GM12878 (cell line): ENCODE results near the gene MRPL54. TPM values are rescaled to one million over a fixed set of nuclear protein-coding genes. Genes with fewer than 3 reads are reported as not detected.
"Not testable (repeated sequence)": the region's sequence is repeated elsewhere in the genome, so short reads cannot be mapped to it uniquely, and the experiment has no call there.

Source experiments
- ATAC-seq: fragments of 200-7000 bp; cut with Tn5 transposase; 3 replicates; pipeline ENCODE4 v1.9.1; 2020; ENCODE audit warnings: mild to moderate bottlenecking, moderate library complexity
- BruUV-seq: library from RNA; stranded (reverse); fragments of 400-500 nt; replicated peaks from 2 replicates; lab custom pipeline; 2021; lab: Mats Ljungman, UMichigan
- CTCF ChIA-PET: fragments of 300-600 bp; sonication (Branson Sonifier 250); formaldehyde crosslinking; extraction: SDS; loops from one replicate; lab custom pipeline; 2021; ENCODE audit warnings: inconsistent platforms; lab: Yijun Ruan, JAX
- POLR2A ChIA-PET: fragments of 350-600 bp; formaldehyde crosslinking; extraction: SDS; loops from one replicate; lab custom pipeline; 2021; ENCODE audit warnings: inconsistent platforms; lab: Charles Lee
- RAD21 ChIA-PET: fragments of 300-600 bp; sonication (Branson Sonifier 250); formaldehyde crosslinking; loops from one replicate; lab custom pipeline; 2023; ENCODE audit warnings: antibody characterized with exemption; ENCODE audit not compliant: unreplicated experiment; lab: Charles Lee
- SMC1A ChIA-PET: fragments of 300-600 bp; sonication (Branson Sonifier 250); formaldehyde crosslinking; loops from one replicate; lab custom pipeline; 2023; ENCODE audit not compliant: unreplicated experiment, uncharacterized antibody; lab: Charles Lee
- DNase-seq: peaks from one replicate; pipeline ENCODE4 v3.0.0-alpha.2; 2011; ENCODE audit warnings: low read depth, low spot score
- FAIRE-seq: peaks from 3 replicates; lab custom pipeline; 2011; peaks lifted over from hg19 to GRCh38; lab: Jason Lieb, UNC
- H2AFZ ChIP-seq: 2 replicates; pipeline ENCODE4 v1.6.0; 2011; ENCODE audit warnings: low read depth, low read length, control low read depth; ENCODE audit not compliant: control insufficient read depth
- H3K27ac ChIP-seq: 2 replicates; pipeline ENCODE4 v1.5.1; 2011; ENCODE audit warnings: control low read depth; ENCODE audit not compliant: control insufficient read depth, insufficient read depth
- H3K27me3 ChIP-seq, 2 experiments: replicated peaks in 1 of 2; 2 replicates each; pipeline versions ENCODE4 v1.6.0 to v1.6.1; 2011; ENCODE audit warnings: low read length in 1 of 2; ENCODE audit not compliant: control insufficient read depth in 2 of 2, insufficient read depth in 2 of 2
- H3K36me3 ChIP-seq, 2 experiments: 2 replicates each; pipeline ENCODE4 v1.5.1; 2011; ENCODE audit warnings: low read length in 1 of 2; ENCODE audit not compliant: control insufficient read depth in 2 of 2, insufficient read depth in 2 of 2
- H3K4me1 ChIP-seq: 2 replicates; pipeline ENCODE4 v1.6.1; 2011; ENCODE audit warnings: mild to moderate bottlenecking, low read length, moderate library complexity, mixed read lengths; ENCODE audit not compliant: control insufficient read depth, insufficient read depth
- H3K4me2 ChIP-seq: 2 replicates; pipeline ENCODE4 v1.6.0; 2011; ENCODE audit warnings: control low read depth; ENCODE audit not compliant: control insufficient read depth, insufficient read depth
- H3K4me3 ChIP-seq: fragments of 200-600 bp; sonication (generic); 2 replicates; pipeline ENCODE4 v1.5.1; 2016
- H3K79me2 ChIP-seq: 2 replicates; pipeline ENCODE4 v1.6.0; 2011; ENCODE audit warnings: low read length; ENCODE audit not compliant: control insufficient read depth, insufficient read depth
- H3K9ac ChIP-seq: 2 replicates; pipeline ENCODE4 v1.8.0; 2011; ENCODE audit warnings: low read length, control low read depth, mixed read lengths; ENCODE audit not compliant: control insufficient read depth, insufficient read depth
- H3K9me3 ChIP-seq: replicated peaks from 3 replicates; pipeline ENCODE4 v1.5.1; 2011; ENCODE audit warnings: mild to moderate bottlenecking, low read length; ENCODE audit not compliant: control insufficient read depth, insufficient read depth
- H4K20me1 ChIP-seq: 2 replicates; pipeline ENCODE4 v1.6.0; 2011; ENCODE audit not compliant: control insufficient read depth, insufficient read depth
- HDAC6 ChIP-seq: fragments of 200-600 bp; sonication (generic); IDR thresholded peaks from one replicate; pipeline ENCODE4 v1.8.0; 2017; ENCODE audit warnings: antibody characterized with exemption; ENCODE audit not compliant: unreplicated experiment
- HDGF ChIP-seq: fragments of 450-650 bp; IDR thresholded peaks from 2 replicates; pipeline ENCODE4 v1.6.1; 2016; ENCODE audit warnings: antibody characterized with exemption
- SMAD5 ChIP-seq: IDR thresholded peaks from 2 replicates; pipeline ENCODE4 v1.6.1; 2016; ENCODE audit warnings: antibody characterized with exemption, low read depth
- WGBS: methylation state at CpG from one replicate; pipeline ENCODE4 v1.1.6; 2016; ENCODE audit warnings: low lambda C conversion rate; ENCODE audit not compliant: insufficient replicate concordance, insufficient coverage; ENCODE audit errors: missing lambda C conversion rate; 5-methylcytosine and 5-hydroxymethylcytosine counted together
- in situ Hi-C: fragments of 300-500 bp; cut with MboI; formaldehyde crosslinking; loops from 9 replicates; pipeline ENCODE4 v1.14.3; 2018; ENCODE audit warnings: mixed read lengths
- intact Hi-C: fragments of 100-400 bp; cut with micrococcal nuclease; formaldehyde crosslinking; loops from one replicate; pipeline ENCODE4 v1.14.2; 2022; ENCODE audit not compliant: unreplicated experiment
- polyA plus RNA-seq, 11 experiments: library from polyadenylated mRNA; depleted of rRNA in 4 of 11; unstranded in 6 of 11; stranded (reverse) in 5 of 11; fragments of >200 nt; fragmentation: Nextera tagmentation in 4 of 11; fragmentation: Illumina TruSeq in 1 of 11; extraction: Ambion mirVana in 4 of 11; extraction: Trizol in 1 of 11; gene quantifications; 1 replicate in 1 of 11; 2 replicates in 10 of 11; pipeline versions ENCODE4 v1.2.1 to v1.2.3, GENCODE V29; 2011 to 2016; ENCODE audit warnings: inconsistent platforms in 2 of 11, missing spikeins in 2 of 11, low read depth in 1 of 11
- total RNA-seq, 4 experiments: library from RNA; depleted of rRNA in 3 of 4; stranded (reverse); fragments of >200 nt in 3 of 4; fragmentation: Illumina TruSeq in 1 of 4; extraction: Trizol in 1 of 4; gene quantifications; 2 replicates each; pipeline versions ENCODE4 v1.2.1 to v1.2.3, GENCODE V29; 2013 to 2021
- TF ChIP-seq, protein P1 (sequence below): fragments of 450-650 bp; IDR thresholded peaks from 2 replicates; pipeline ENCODE4 v1.6.1; 2016; ENCODE audit warnings: mild to moderate bottlenecking
- TF ChIP-seq, protein P2 (sequence below): fragments of 450-650 bp; IDR thresholded peaks from 2 replicates; pipeline ENCODE4 v1.6.1; 2018; ENCODE audit warnings: mild to moderate bottlenecking, low read depth, moderate library complexity; ENCODE audit not compliant: partially characterized antibody

MRPL54 gene
- total and polyA plus RNA-seq, 10 of the 15 experiments (the other 5 are each of a cell fraction or from before 2014, with no cell fraction given): 3.1 to 98.7 (median 75.2) TPM

DNA sequence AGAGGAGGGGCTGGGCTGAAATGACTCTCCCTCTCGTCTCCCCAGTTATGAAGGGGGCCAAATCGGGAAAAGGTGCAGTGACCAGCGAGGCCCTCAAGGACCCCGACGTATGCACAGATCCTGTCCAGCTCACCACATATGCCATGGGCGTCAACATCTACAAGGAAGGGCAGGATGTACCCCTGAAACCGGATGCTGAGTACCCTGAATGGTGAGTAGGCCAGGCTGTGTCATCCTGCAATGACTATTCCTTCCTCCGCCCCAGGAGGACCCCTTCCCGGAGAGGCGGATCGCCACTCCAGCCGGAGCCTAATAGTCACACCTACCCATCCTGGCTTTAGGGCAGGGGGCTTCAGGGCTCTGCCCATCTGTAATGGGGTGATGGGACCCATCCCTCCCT is 2.6 kb downstream of the MRPL54 start:
- Histone ChIP-seq H3K36me3 (peaks cover 0 to 18% of the 10 kb centered on the region in 2 experiments; a peak in 2 of 4 replicates), H3K4me3 (no peak overlapping the region), H3K4me1 (peaks cover 4% of the 10 kb centered on the region; the same call in 1 of the 2 replicates), H3K9ac (no peak overlapping the region), H3K79me2 (peaks cover 17% of the 10 kb centered on the region), H3K9me3 (no peaks in the 10 kb centered on the region), H3K27ac (no peak overlapping the region), H4K20me1 (no peaks in the 10 kb centered on the region), H2AFZ (no peak overlapping the region), H3K4me2 (no peak overlapping the region), H3K27me3 (no peaks in the 10 kb centered on the region)
- DNase-seq: no peak
- ATAC-seq: no peak
- no TSS peak for BruUV-seq
- SMC1A ChIA-PET: no interaction called here
- in situ Hi-C loops: no loop called here
- RAD21 ChIA-PET: no interaction called here
- intact Hi-C loops: no loop called here
- WGBS: 89% methylated on average over 12 of the region's 12 CpGs
- TF ChIP-seq HDAC6 (no peak), SMAD5 (no peak), HDGF (no peak)
- TF ChIP-seq, protein P1, sequence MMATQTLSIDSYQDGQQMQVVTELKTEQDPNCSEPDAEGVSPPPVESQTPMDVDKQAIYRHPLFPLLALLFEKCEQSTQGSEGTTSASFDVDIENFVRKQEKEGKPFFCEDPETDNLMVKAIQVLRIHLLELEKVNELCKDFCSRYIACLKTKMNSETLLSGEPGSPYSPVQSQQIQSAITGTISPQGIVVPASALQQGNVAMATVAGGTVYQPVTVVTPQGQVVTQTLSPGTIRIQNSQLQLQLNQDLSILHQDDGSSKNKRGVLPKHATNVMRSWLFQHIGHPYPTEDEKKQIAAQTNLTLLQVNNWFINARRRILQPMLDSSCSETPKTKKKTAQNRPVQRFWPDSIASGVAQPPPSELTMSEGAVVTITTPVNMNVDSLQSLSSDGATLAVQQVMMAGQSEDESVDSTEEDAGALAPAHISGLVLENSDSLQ: no peak
- TF ChIP-seq, protein P2, sequence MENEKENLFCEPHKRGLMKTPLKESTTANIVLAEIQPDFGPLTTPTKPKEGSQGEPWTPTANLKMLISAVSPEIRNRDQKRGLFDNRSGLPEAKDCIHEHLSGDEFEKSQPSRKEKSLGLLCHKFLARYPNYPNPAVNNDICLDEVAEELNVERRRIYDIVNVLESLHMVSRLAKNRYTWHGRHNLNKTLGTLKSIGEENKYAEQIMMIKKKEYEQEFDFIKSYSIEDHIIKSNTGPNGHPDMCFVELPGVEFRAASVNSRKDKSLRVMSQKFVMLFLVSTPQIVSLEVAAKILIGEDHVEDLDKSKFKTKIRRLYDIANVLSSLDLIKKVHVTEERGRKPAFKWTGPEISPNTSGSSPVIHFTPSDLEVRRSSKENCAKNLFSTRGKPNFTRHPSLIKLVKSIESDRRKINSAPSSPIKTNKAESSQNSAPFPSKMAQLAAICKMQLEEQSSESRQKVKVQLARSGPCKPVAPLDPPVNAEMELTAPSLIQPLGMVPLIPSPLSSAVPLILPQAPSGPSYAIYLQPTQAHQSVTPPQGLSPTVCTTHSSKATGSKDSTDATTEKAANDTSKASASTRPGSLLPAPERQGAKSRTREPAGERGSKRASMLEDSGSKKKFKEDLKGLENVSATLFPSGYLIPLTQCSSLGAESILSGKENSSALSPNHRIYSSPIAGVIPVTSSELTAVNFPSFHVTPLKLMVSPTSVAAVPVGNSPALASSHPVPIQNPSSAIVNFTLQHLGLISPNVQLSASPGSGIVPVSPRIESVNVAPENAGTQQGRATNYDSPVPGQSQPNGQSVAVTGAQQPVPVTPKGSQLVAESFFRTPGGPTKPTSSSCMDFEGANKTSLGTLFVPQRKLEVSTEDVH: no peak
- no peak for FAIRE-seq
- POLR2A ChIA-PET: no interaction called here
- CTCF ChIA-PET: no interaction called here

DNA sequence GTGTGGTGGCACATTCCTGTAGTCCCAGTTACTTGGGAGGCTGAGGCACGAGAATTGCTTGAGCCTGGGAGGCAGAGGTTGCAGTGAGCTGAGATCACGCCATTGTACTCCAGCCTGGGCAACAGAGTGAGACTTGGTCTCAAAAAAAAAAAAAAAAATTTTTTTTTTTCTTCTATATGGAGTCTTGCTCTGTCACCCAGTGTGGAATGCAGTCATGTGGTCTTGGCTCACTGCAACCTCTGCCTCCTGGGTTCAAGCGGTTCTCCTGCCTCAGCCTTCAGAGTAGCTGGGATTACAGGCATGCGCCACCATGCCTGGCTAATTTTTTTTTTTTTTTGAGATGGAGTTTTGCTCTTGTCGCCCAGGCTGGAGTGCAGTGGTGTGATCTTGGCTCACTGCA is 3.3 kb downstream of the MRPL54 start:
- Histone ChIP-seq H3K36me3 (peaks cover 0 to 18% of the 10 kb centered on the region in 2 experiments; a peak in 2 of 4 replicates), H3K79me2 (peaks cover 15% of the 10 kb centered on the region)
- H2AFZ ChIP-seq, ATAC-seq, DNase-seq, intact Hi-C loops, RAD21 ChIA-PET, H4K20me1 ChIP-seq, in situ Hi-C loops, H3K27me3 ChIP-seq, H3K4me2 ChIP-seq, H3K27ac ChIP-seq, SMC1A ChIA-PET, FAIRE-seq, CTCF ChIA-PET, H3K9me3 ChIP-seq, BruUV-seq, H3K4me3 ChIP-seq, H3K9ac ChIP-seq, H3K4me1 ChIP-seq: not testable (repeated sequence)
- 98% methylated on average over 5 of the region's 5 CpGs for WGBS
- POLR2A ChIA-PET: interaction anchor here (0.6 kb wide), 1 partner anchor 859 kb away, joined by 8 read pairs; no protein-coding TSS in a partner anchor
